Cardiac fibroblast (primary cell): ENCODE measurements around the gene KCNIP4.

ENCODE experiments used
- DNase-seq, 2 donors: peaks; one replicate each; pipeline versions ENCODE4 v3.0.0 to v3.0.0-alpha.2; 2010; ENCODE audit warnings: low read depth in 2 of 2
- H3K4me3 ChIP-seq, 2 donors: replicated peaks in 1 of 2; 1 replicate in 1 of 2; 2 replicates in 1 of 2; pipeline ENCODE4 v1.5.1; 2011; ENCODE audit warnings: low read depth in 2 of 2, low read length in 2 of 2, mild to moderate bottlenecking in 2 of 2, moderate library complexity in 1 of 2
- CTCF ChIP-seq: IDR thresholded peaks from one replicate; pipeline ENCODE4 v1.5.1; 2011; ENCODE audit warnings: low read depth, mild to moderate bottlenecking, low read length, inconsistent platforms

The KCNIP4 gene

DNA sequence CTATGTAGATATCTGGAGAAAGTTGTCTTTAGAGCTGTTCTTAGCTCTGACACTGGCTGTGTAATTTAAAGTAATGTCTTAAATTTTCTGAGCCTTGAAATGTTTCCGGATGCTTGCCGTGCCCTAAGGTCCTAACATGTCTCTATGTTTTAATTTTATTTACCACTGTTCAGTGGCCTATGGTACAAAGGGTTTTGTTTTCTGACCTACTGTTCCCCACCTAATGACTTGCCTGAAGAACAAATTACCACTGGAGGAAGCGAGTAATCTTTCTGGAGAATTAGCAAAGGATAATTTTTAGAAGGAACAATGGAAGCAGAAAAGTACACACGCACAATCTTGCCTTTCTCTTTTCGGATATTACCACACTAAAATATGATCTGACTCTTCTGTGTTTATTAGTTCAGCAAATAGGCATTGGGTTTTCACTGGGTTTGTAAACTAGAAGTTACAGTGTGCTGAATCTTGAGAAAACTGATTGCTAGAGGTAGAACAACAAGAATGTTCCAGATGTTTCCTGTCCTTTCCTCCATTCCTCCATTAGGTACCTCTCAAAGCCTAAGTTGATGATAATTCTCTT lies 812.4 kb downstream of the KCNIP4 start:
- TF ChIP-seq CTCF: no peak
- no peak overlapping the region for H3K4me3 ChIP-seq
- DNase-seq: no peak

GRCh38 chr4:21134994-21135393 lies 813.6 kb downstream of the KCNIP4 start:
- DNase-seq: peak; percentile 12 to 15
- H3K4me3 ChIP-seq: no peak overlapping the region
- TF ChIP-seq CTCF: no peak

DNA sequence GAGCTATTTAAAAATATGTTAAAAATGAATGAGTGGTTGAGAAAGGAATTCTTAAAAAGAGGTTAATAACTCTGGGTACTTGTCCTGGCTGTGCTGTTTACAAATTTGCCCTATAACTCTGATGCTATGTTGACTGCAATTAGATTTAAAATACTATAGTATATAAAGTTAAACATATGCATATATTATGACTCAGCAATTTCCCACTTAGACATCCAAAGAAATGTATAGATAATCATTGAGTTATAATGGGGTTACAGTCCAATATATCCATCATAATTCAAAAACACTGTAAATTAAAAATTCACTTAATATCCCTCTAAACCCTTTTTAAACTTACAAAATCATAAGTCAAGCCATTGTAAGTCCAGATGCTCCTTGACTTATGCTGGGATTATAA lies 818.0 kb downstream of the KCNIP4 start:
- H3K4me3 ChIP-seq: no peak overlapping the region
- TF ChIP-seq CTCF: no peak
- DNase-seq: no peak

- TF ChIP-seq CTCF: no peak
- no peak for DNase-seq
Measured at GRCh38 chr4:21126014-21126512, 822.5 kb downstream of the KCNIP4 start.

DNA sequence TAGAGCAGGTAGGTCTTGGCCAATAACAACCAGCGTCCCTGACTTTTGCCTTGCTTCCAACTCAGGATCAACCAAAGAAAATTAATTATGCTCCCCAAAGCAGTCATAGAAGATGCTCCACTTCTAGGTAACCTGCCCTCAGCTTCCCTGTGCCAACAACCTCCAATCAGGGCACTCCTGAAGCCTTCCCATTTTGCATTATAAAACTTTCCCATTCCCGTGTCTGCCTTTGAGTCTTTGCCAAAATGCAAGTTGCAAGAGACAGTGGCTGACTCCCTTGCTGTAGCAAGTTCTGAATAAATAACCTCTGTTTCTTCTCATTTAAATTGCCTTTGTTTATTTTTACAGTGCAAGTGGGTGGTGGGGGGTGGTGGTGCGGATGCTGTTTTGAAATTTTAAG lies 830.3 kb downstream of the KCNIP4 start:
- TF ChIP-seq CTCF: no peak
- no peak overlapping the region for H3K4me3 ChIP-seq
- no peak for DNase-seq

More at GRCh38 chr4:21126014-21126512, 822.5 kb downstream of the KCNIP4 start:
- no peak overlapping the region for H3K4me3 ChIP-seq

GRCh38 chr4:21117541-21118180 lies 830.9 kb downstream of the KCNIP4 start:
- no peak overlapping the region for H3K4me3 ChIP-seq
- no peak for TF ChIP-seq CTCF
- no peak for DNase-seq
